GM12878 (cell line): ENCODE results near the gene OPRD1. TPM values are rescaled to one million over a fixed set of nuclear protein-coding genes. Genes with fewer than 3 reads are reported as not detected.

Experiments used
- ATAC-seq: fragments of 200-7000 bp; cut with Tn5 transposase; 3 replicates; pipeline ENCODE4 v1.9.1; 2020; ENCODE audit warnings: mild to moderate bottlenecking, moderate library complexity
- BruUV-seq: library from RNA; stranded (reverse); fragments of 400-500 nt; replicated peaks from 2 replicates; lab custom pipeline; 2021; lab: Mats Ljungman, UMichigan
- CTCF ChIA-PET: fragments of 300-600 bp; sonication (Branson Sonifier 250); formaldehyde crosslinking; extraction: SDS; loops from one replicate; lab custom pipeline; 2021; ENCODE audit warnings: inconsistent platforms; lab: Yijun Ruan, JAX
- POLR2A ChIA-PET: fragments of 350-600 bp; formaldehyde crosslinking; extraction: SDS; loops from one replicate; lab custom pipeline; 2021; ENCODE audit warnings: inconsistent platforms; lab: Charles Lee
- RAD21 ChIA-PET: fragments of 300-600 bp; sonication (Branson Sonifier 250); formaldehyde crosslinking; loops from one replicate; lab custom pipeline; 2023; ENCODE audit warnings: antibody characterized with exemption; ENCODE audit not compliant: unreplicated experiment; lab: Charles Lee
- SMC1A ChIA-PET: fragments of 300-600 bp; sonication (Branson Sonifier 250); formaldehyde crosslinking; loops from one replicate; lab custom pipeline; 2023; ENCODE audit not compliant: unreplicated experiment, uncharacterized antibody; lab: Charles Lee
- DNase-seq: peaks from one replicate; pipeline ENCODE4 v3.0.0-alpha.2; 2011; ENCODE audit warnings: low read depth, low spot score
- FAIRE-seq: peaks from 3 replicates; lab custom pipeline; 2011; peaks lifted over from hg19 to GRCh38; lab: Jason Lieb, UNC
- H2AFZ ChIP-seq: 2 replicates; pipeline ENCODE4 v1.6.0; 2011; ENCODE audit warnings: low read depth, low read length, control low read depth; ENCODE audit not compliant: control insufficient read depth
- H3K27ac ChIP-seq: 2 replicates; pipeline ENCODE4 v1.5.1; 2011; ENCODE audit warnings: control low read depth; ENCODE audit not compliant: control insufficient read depth, insufficient read depth
- H3K27me3 ChIP-seq, 2 experiments: replicated peaks in 1 of 2; 2 replicates each; pipeline versions ENCODE4 v1.6.0 to v1.6.1; 2011; ENCODE audit warnings: low read length in 1 of 2; ENCODE audit not compliant: control insufficient read depth in 2 of 2, insufficient read depth in 2 of 2
- H3K36me3 ChIP-seq, 2 experiments: 2 replicates each; pipeline ENCODE4 v1.5.1; 2011; ENCODE audit warnings: low read length in 1 of 2; ENCODE audit not compliant: control insufficient read depth in 2 of 2, insufficient read depth in 2 of 2
- H3K4me1 ChIP-seq: 2 replicates; pipeline ENCODE4 v1.6.1; 2011; ENCODE audit warnings: mild to moderate bottlenecking, low read length, moderate library complexity, mixed read lengths; ENCODE audit not compliant: control insufficient read depth, insufficient read depth
- H3K4me2 ChIP-seq: 2 replicates; pipeline ENCODE4 v1.6.0; 2011; ENCODE audit warnings: control low read depth; ENCODE audit not compliant: control insufficient read depth, insufficient read depth
- H3K4me3 ChIP-seq: fragments of 200-600 bp; sonication (generic); 2 replicates; pipeline ENCODE4 v1.5.1; 2016
- H3K79me2 ChIP-seq: 2 replicates; pipeline ENCODE4 v1.6.0; 2011; ENCODE audit warnings: low read length; ENCODE audit not compliant: control insufficient read depth, insufficient read depth
- H3K9ac ChIP-seq: 2 replicates; pipeline ENCODE4 v1.8.0; 2011; ENCODE audit warnings: low read length, control low read depth, mixed read lengths; ENCODE audit not compliant: control insufficient read depth, insufficient read depth
- H3K9me3 ChIP-seq: replicated peaks from 3 replicates; pipeline ENCODE4 v1.5.1; 2011; ENCODE audit warnings: mild to moderate bottlenecking, low read length; ENCODE audit not compliant: control insufficient read depth, insufficient read depth
- H4K20me1 ChIP-seq: 2 replicates; pipeline ENCODE4 v1.6.0; 2011; ENCODE audit not compliant: control insufficient read depth, insufficient read depth
- BMI1 ChIP-seq: fragments of 450-650 bp; IDR thresholded peaks from 2 replicates; pipeline ENCODE4 v1.6.1; 2016; ENCODE audit warnings: mild to moderate bottlenecking, moderate library complexity, borderline replicate concordance
- CHD4 ChIP-seq: fragments of 200-600 bp; sonication (generic); IDR thresholded peaks from 2 replicates; pipeline ENCODE4 v1.6.1; 2016; ENCODE audit warnings: mild to moderate bottlenecking
- MEF2A ChIP-seq: IDR thresholded peaks from 2 replicates; pipeline ENCODE4 v1.6.1; 2011; ENCODE audit warnings: low read depth, mild to moderate bottlenecking, low read length, moderate library complexity; ENCODE audit not compliant: insufficient read depth
- MEF2B ChIP-seq: fragments of 450-650 bp; IDR thresholded peaks from 2 replicates; pipeline ENCODE4 v1.6.1; 2018; ENCODE audit warnings: mild to moderate bottlenecking, moderate library complexity; ENCODE audit not compliant: partially characterized antibody, poor library complexity, severe bottlenecking
- MTA2 ChIP-seq: fragments of 450-650 bp; IDR thresholded peaks from 2 replicates; pipeline ENCODE4 v1.6.1; 2016; ENCODE audit warnings: low read depth, mild to moderate bottlenecking, moderate library complexity
- POLR2A ChIP-seq: IDR thresholded peaks from 2 replicates; pipeline ENCODE4 v1.6.1; 2011; ENCODE audit warnings: low read depth, mild to moderate bottlenecking, low read length
- RBBP5 ChIP-seq: fragments of 200-600 bp; sonication (generic); conservative IDR thresholded peaks from 2 replicates; pipeline ENCODE4 v1.6.1; 2016
- RFX5 ChIP-seq: IDR thresholded peaks from 2 replicates; pipeline ENCODE4 v1.6.1; 2011; ENCODE audit warnings: low read depth, low read length, improper control_type of control experiment
- SMAD5 ChIP-seq: IDR thresholded peaks from 2 replicates; pipeline ENCODE4 v1.6.1; 2016; ENCODE audit warnings: antibody characterized with exemption, low read depth
- SUZ12 ChIP-seq: fragments of 200-600 bp; sonication (generic); IDR thresholded peaks from one replicate; pipeline ENCODE4 v1.6.1; 2018; ENCODE audit warnings: antibody characterized with exemption, mild to moderate bottlenecking; ENCODE audit not compliant: unreplicated experiment
- TARDBP ChIP-seq: IDR thresholded peaks from 2 replicates; pipeline ENCODE4 v1.6.1; 2016; ENCODE audit warnings: borderline replicate concordance
- TBL1XR1 ChIP-seq: IDR thresholded peaks from 2 replicates; pipeline ENCODE4 v1.6.1; 2012; ENCODE audit warnings: low read depth, low read length, improper control_type of control experiment
- USF2 ChIP-seq: IDR thresholded peaks from 2 replicates; pipeline ENCODE4 v1.6.1; 2011; ENCODE audit warnings: low read depth, low read length, improper control_type of control experiment, borderline replicate concordance
- ZNF24 ChIP-seq: fragments of 450-650 bp; IDR thresholded peaks from 2 replicates; pipeline ENCODE4 v1.6.1; 2017; ENCODE audit warnings: antibody characterized with exemption, mild to moderate bottlenecking
- WGBS: methylation state at CpG from one replicate; pipeline ENCODE4 v1.1.6; 2016; ENCODE audit warnings: low lambda C conversion rate; ENCODE audit not compliant: insufficient replicate concordance, insufficient coverage; ENCODE audit errors: missing lambda C conversion rate; 5-methylcytosine and 5-hydroxymethylcytosine counted together
- in situ Hi-C: fragments of 300-500 bp; cut with MboI; formaldehyde crosslinking; loops from 9 replicates; pipeline ENCODE4 v1.14.3; 2018; ENCODE audit warnings: mixed read lengths
- intact Hi-C: fragments of 100-400 bp; cut with micrococcal nuclease; formaldehyde crosslinking; loops from one replicate; pipeline ENCODE4 v1.14.2; 2022; ENCODE audit not compliant: unreplicated experiment
- polyA plus RNA-seq, 11 experiments: library from polyadenylated mRNA; depleted of rRNA in 4 of 11; unstranded in 6 of 11; stranded (reverse) in 5 of 11; fragments of >200 nt; fragmentation: Nextera tagmentation in 4 of 11; fragmentation: Illumina TruSeq in 1 of 11; extraction: Ambion mirVana in 4 of 11; extraction: Trizol in 1 of 11; gene quantifications; 1 replicate in 1 of 11; 2 replicates in 10 of 11; pipeline versions ENCODE4 v1.2.1 to v1.2.3, GENCODE V29; 2011 to 2016; ENCODE audit warnings: inconsistent platforms in 2 of 11, missing spikeins in 2 of 11, low read depth in 1 of 11
- total RNA-seq, 4 experiments: library from RNA; depleted of rRNA in 3 of 4; stranded (reverse); fragments of >200 nt in 3 of 4; fragmentation: Illumina TruSeq in 1 of 4; extraction: Trizol in 1 of 4; gene quantifications; 2 replicates each; pipeline versions ENCODE4 v1.2.1 to v1.2.3, GENCODE V29; 2013 to 2021
- TF ChIP-seq, protein P1 (sequence below): fragments of 450-650 bp; formaldehyde crosslinking; IDR thresholded peaks from 2 replicates; pipeline ENCODE4 v1.5.0; 2022; ENCODE audit warnings: mild to moderate bottlenecking, missing genetic modification characterization
- TF ChIP-seq, protein P2 (sequence below): fragments of 450-650 bp; IDR thresholded peaks from 2 replicates; pipeline ENCODE4 v1.6.1; 2017; ENCODE audit warnings: antibody characterized with exemption, mild to moderate bottlenecking, moderate library complexity

OPRD1 gene
- total and polyA plus RNA-seq, 10 of the 15 experiments (the other 5 are each of a cell fraction or from before 2014, with no cell fraction given): 0.02 TPM; not detected in 8

GRCh38 chr1:28817133-28817532, 5.2 kb downstream of the OPRD1 start:
- H4K20me1 ChIP-seq: no peaks in the 10 kb centered on the region
- H2AFZ ChIP-seq: no peak overlapping the region
- in situ Hi-C loops: no loop called here
- no peak overlapping the region for H3K4me3 ChIP-seq
- WGBS: 45% methylated on average over 7 of the region's 7 CpGs
- intact Hi-C loops: no loop called here
- no peak overlapping the region for H3K27ac ChIP-seq
- H3K4me1 ChIP-seq: no peaks in the 10 kb centered on the region
- ATAC-seq (no peak), FAIRE-seq (no peak), DNase-seq (no peak)
- no peaks in the 10 kb centered on the region for H3K79me2 ChIP-seq
- no peak overlapping the region for H3K4me2 ChIP-seq
- no peak overlapping the region for H3K9ac ChIP-seq
- no peaks in the 10 kb centered on the region for H3K36me3 ChIP-seq
- ChIA-PET POLR2A (no interaction called here), RAD21 (no interaction called here), CTCF (no interaction called here), SMC1A (no interaction called here)
- no TSS peak for BruUV-seq
- peaks cover 0 to 1% of the 10 kb centered on the region in 2 experiments; a peak in 1 of 4 replicates for H3K27me3 ChIP-seq
- TF ChIP-seq SUZ12 (no peak), MEF2A (no peak), RFX5 (no peak), TBL1XR1 (no peak), MTA2 (no peak), SMAD5 (no peak), ZNF24 (no peak), MEF2B (no peak), POLR2A (no peak), BMI1 (no peak), USF2 (no peak), CHD4 (no peak), RBBP5 (no peak), TARDBP (no peak)
- TF ChIP-seq, protein P1, sequence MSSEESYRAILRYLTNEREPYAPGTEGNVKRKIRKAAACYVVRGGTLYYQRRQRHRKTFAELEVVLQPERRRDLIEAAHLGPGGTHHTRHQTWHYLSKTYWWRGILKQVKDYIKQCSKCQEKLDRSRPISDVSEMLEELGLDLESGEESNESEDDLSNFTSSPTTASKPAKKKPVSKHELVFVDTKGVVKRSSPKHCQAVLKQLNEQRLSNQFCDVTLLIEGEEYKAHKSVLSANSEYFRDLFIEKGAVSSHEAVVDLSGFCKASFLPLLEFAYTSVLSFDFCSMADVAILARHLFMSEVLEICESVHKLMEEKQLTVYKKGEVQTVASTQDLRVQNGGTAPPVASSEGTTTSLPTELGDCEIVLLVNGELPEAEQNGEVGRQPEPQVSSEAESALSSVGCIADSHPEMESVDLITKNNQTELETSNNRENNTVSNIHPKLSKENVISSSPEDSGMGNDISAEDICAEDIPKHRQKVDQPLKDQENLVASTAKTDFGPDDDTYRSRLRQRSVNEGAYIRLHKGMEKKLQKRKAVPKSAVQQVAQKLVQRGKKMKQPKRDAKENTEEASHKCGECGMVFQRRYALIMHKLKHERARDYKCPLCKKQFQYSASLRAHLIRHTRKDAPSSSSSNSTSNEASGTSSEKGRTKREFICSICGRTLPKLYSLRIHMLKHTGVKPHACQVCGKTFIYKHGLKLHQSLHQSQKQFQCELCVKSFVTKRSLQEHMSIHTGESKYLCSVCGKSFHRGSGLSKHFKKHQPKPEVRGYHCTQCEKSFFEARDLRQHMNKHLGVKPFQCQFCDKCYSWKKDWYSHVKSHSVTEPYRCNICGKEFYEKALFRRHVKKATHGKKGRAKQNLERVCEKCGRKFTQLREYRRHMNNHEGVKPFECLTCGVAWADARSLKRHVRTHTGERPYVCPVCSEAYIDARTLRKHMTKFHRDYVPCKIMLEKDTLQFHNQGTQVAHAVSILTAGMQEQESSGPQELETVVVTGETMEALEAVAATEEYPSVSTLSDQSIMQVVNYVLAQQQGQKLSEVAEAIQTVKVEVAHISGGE (CRISPR knock-in tag): no peak
- TF ChIP-seq, protein P2, sequence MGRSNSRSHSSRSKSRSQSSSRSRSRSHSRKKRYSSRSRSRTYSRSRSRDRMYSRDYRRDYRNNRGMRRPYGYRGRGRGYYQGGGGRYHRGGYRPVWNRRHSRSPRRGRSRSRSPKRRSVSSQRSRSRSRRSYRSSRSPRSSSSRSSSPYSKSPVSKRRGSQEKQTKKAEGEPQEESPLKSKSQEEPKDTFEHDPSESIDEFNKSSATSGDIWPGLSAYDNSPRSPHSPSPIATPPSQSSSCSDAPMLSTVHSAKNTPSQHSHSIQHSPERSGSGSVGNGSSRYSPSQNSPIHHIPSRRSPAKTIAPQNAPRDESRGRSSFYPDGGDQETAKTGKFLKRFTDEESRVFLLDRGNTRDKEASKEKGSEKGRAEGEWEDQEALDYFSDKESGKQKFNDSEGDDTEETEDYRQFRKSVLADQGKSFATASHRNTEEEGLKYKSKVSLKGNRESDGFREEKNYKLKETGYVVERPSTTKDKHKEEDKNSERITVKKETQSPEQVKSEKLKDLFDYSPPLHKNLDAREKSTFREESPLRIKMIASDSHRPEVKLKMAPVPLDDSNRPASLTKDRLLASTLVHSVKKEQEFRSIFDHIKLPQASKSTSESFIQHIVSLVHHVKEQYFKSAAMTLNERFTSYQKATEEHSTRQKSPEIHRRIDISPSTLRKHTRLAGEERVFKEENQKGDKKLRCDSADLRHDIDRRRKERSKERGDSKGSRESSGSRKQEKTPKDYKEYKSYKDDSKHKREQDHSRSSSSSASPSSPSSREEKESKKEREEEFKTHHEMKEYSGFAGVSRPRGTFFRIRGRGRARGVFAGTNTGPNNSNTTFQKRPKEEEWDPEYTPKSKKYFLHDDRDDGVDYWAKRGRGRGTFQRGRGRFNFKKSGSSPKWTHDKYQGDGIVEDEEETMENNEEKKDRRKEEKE: no peak
- no peaks in the 10 kb centered on the region for H3K9me3 ChIP-seq
